Measurements from ENCODE around the gene OR51V1. TPM values are rescaled to one million over a fixed set of nuclear protein-coding genes. Genes with fewer than 3 reads are reported as not detected.

OR51V1 gene
- total RNA-seq, 2 experiments from 2014 or later, result not detected

DNA sequence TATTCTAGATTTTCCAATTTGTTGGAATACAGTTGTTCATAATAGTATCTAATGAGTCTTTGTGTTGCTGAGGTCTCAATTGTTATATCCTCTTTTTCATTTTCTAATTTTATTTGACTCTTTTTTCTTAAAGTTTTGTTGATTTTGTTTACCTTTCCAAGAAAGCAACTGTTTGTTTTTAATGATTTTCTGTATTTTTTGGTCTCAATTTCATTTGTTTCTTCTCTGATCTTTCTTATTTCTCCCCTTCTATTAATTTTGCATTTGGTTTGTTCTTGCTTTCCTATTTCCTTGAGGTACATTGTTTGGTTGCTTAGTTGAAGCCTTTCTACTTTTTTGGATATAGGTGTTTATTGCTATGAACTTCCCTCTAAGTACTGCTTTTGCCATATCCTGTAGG, 40.7 kb downstream of the OR51V1 start:
- H3K36me3 ChIP-seq (ENCODE audit: insufficient read depth, low read length), result no peaks in the 10 kb centered on the region

DNA sequence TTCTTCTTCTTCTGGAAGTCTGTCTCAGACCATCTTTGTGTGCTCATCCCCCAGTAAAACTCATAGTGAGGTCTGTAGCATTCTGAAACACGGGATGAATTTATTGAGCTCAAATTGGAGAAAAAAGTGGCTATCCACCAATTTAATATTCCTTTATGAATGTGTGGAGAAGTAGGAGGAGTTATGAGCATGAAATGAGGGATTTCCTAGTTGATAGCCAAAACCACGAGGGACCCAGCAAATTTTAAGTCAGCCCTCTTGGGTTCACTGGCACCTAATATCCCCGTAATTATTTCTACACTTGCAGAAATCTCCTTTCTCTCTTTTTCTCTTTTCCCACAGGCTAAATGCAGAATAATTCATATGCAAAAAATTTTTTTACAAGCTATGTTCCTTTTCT, 45.8 kb downstream of the OR51V1 start, which contains the start of gene OR52A1:
OR52A1 (minus strand) TSS at position 101 of the 400 bp plus-strand sequence. CDS start 2,388 bp downstream, outside the sequence.
- no peak for DNase-seq (ENCODE audit: low spot score)
- Histone ChIP-seq H3K27ac (ENCODE audit: low read depth, low read length, poor library complexity, severe bottlenecking) (no peak within 1 kb of the TSS), H3K4me1 (ENCODE audit: insufficient read depth, low read length, poor library complexity, severe bottlenecking) (no peaks in the 10 kb centered on the region), H3K9me3 (ENCODE audit: low read length) (no peaks in the 10 kb centered on the region), H3K36me3 (ENCODE audit: insufficient read depth, low read length) (no peaks in the 10 kb centered on the region), H3K9me2 (ENCODE audit: insufficient read depth, low read length) (no peaks in the 10 kb centered on the region), H2AFZ (ENCODE audit: low read length) (no peak within 1 kb of the TSS), H3K4me2 (ENCODE audit: low read length) (no peak within 1 kb of the TSS), H3K4me3 (ENCODE audit: low read depth, low read length, poor library complexity, severe bottlenecking) (no peak within 1 kb of the TSS), H3K79me2 (ENCODE audit: insufficient read depth, low read depth, low read length) (no peaks in the 10 kb centered on the region; the same call in 1 of the 2 replicates), H4K20me1 (ENCODE audit: insufficient read depth, low read length) (no peaks in the 10 kb centered on the region)
- ChIA-PET CTCF (ENCODE audit: unreplicated experiment) (no interaction called here), POLR2A (interaction anchor here (1.7 kb wide), 1 partner anchor 11 kb away, joined by 7 read pairs; no protein-coding TSS in a partner anchor)
- TF ChIP-seq, protein P1, sequence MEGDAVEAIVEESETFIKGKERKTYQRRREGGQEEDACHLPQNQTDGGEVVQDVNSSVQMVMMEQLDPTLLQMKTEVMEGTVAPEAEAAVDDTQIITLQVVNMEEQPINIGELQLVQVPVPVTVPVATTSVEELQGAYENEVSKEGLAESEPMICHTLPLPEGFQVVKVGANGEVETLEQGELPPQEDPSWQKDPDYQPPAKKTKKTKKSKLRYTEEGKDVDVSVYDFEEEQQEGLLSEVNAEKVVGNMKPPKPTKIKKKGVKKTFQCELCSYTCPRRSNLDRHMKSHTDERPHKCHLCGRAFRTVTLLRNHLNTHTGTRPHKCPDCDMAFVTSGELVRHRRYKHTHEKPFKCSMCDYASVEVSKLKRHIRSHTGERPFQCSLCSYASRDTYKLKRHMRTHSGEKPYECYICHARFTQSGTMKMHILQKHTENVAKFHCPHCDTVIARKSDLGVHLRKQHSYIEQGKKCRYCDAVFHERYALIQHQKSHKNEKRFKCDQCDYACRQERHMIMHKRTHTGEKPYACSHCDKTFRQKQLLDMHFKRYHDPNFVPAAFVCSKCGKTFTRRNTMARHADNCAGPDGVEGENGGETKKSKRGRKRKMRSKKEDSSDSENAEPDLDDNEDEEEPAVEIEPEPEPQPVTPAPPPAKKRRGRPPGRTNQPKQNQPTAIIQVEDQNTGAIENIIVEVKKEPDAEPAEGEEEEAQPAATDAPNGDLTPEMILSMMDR (conservative IDR thresholded peaks at IDR 0.05; ENCODE audit: low read length), result no peak
- TF ChIP-seq EZH2phosphoT487 (IDR thresholded peaks at IDR 0.05; ENCODE audit: borderline replicate concordance, low read depth, low read length), result no peak
- no TSS peak for BruUV-seq (replicated peaks)
- intact Hi-C loops (cut with micrococcal nuclease; ENCODE audit: unreplicated experiment), result no loop called here

More for the DNA sequence above, 40.7 kb downstream of the OR51V1 start:
- H3K79me2 ChIP-seq (ENCODE audit: insufficient read depth, low read depth, low read length), result no peaks in the 10 kb centered on the region
- no peak overlapping the region for H2AFZ ChIP-seq (ENCODE audit: low read length)
- no TSS peak for BruUV-seq (replicated peaks)
- H3K27ac ChIP-seq (ENCODE audit: low read depth, low read length, poor library complexity, severe bottlenecking), result no peak overlapping the region
- H4K20me1 ChIP-seq (ENCODE audit: insufficient read depth, low read length), result no peaks in the 10 kb centered on the region
- CTCF ChIA-PET (ENCODE audit: unreplicated experiment), result no interaction called here
- POLR2A ChIA-PET, result no interaction called here
- no peaks in the 10 kb centered on the region for H3K9me3 ChIP-seq (ENCODE audit: low read length)
- intact Hi-C loops (cut with micrococcal nuclease; ENCODE audit: unreplicated experiment), result no loop called here
- H3K4me1 ChIP-seq (ENCODE audit: insufficient read depth, low read length, poor library complexity, severe bottlenecking), result no peaks in the 10 kb centered on the region
- no peak overlapping the region for H3K4me3 ChIP-seq (ENCODE audit: low read depth, low read length, poor library complexity, severe bottlenecking)
- H3K4me2 ChIP-seq (ENCODE audit: low read length), result no peak overlapping the region
- no peaks in the 10 kb centered on the region for H3K9me2 ChIP-seq (ENCODE audit: insufficient read depth, low read length)
- no peak for DNase-seq (ENCODE audit: low spot score)
- no peak for TF ChIP-seq EZH2phosphoT487 (IDR thresholded peaks at IDR 0.05; ENCODE audit: borderline replicate concordance, low read depth, low read length)
- TF ChIP-seq, protein P1 (conservative IDR thresholded peaks at IDR 0.05; ENCODE audit: low read length), result no peak

DNA sequence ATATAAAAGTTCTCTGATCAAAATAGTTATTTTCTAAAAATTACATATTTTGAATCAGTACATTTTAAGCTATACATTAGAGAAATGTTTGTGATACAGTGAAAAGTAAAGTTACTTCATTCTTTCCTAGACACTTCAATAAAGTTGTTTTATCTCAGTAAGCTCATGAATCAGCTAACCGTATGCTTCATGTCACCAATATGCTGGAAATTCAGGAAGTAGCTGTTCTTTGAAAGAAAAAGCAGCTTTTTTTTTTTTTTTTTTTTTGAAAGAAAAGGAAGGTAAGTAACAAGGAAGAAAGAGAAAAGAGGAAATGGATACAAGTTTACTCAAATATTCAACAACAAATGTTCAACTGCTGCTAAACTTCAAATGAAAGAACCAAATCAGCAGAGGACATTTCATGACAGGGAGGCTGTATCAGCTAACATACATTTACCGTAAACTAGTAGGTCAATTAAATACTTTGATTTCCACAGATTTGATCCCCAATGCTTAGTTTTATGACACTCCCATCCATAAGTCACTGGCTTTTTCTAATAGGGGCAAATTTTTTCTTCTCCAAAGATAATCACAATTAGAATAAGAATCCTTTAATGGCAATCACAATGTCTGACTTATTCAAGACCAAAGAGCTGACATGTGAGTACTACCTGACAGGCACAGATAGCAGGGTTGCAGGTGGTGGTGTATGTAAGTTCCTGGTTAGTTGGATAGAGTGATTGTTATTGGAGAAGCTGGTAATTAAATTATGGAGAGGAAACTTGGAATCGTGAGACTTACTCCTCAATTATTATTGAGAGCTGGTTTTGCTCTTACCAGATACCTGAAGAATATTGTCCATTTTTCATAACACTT, 46.7 kb downstream of the OR51V1 start:
- no peak overlapping the region for H3K4me3 ChIP-seq (ENCODE audit: low read depth, low read length, poor library complexity, severe bottlenecking)
- H4K20me1 ChIP-seq (ENCODE audit: insufficient read depth, low read length), result no peaks in the 10 kb centered on the region
- no peaks in the 10 kb centered on the region; the same call in 1 of the 2 replicates for H3K79me2 ChIP-seq (ENCODE audit: insufficient read depth, low read depth, low read length)
- H3K9me3 ChIP-seq (ENCODE audit: low read length), result no peaks in the 10 kb centered on the region
- intact Hi-C loops (cut with micrococcal nuclease; ENCODE audit: unreplicated experiment), result no loop called here
- H3K36me3 ChIP-seq (ENCODE audit: insufficient read depth, low read length), result no peaks in the 10 kb centered on the region
- no peaks in the 10 kb centered on the region for H3K4me1 ChIP-seq (ENCODE audit: insufficient read depth, low read length, poor library complexity, severe bottlenecking)
- H2AFZ ChIP-seq (ENCODE audit: low read length), result no peak overlapping the region
- BruUV-seq (replicated peaks), result no TSS peak
- ChIA-PET POLR2A (interaction anchor here (0.6 to 1.7 kb wide), 2 partner anchors 10 to 583 kb away, joined by 3 to 7 read pairs; no protein-coding TSS in a partner anchor), CTCF (ENCODE audit: unreplicated experiment) (no interaction called here)
- no peaks in the 10 kb centered on the region for H3K9me2 ChIP-seq (ENCODE audit: insufficient read depth, low read length)
- no peak for TF ChIP-seq EZH2phosphoT487 (IDR thresholded peaks at IDR 0.05; ENCODE audit: borderline replicate concordance, low read depth, low read length)
- TF ChIP-seq, protein P1 (conservative IDR thresholded peaks at IDR 0.05; ENCODE audit: low read length), result no peak
- no peak for DNase-seq (ENCODE audit: low spot score)
- no peak overlapping the region for H3K4me2 ChIP-seq (ENCODE audit: low read length)
- H3K27ac ChIP-seq (ENCODE audit: low read depth, low read length, poor library complexity, severe bottlenecking), result no peak overlapping the region

Measured in OCI-LY7 (cell line).